ENCODE results near the gene FOXP1. TPM values are rescaled to one million over a fixed set of nuclear protein-coding genes. Genes with fewer than 3 reads are reported as not detected.

Gene FOXP1
- total RNA-seq, 4 donors from 2014 or later, result 86.4 to 107 (median 93.8) TPM

- H3K4me3 ChIP-seq, result no peak overlapping the region
- no peak for DNase-seq (ENCODE audit: low spot score in 2 of 2)
- TF ChIP-seq EP300 (IDR thresholded peaks at IDR 0.05), result no peak
- no peak for TF ChIP-seq POLR2A (IDR thresholded peaks at IDR 0.05)
- no peak for TF ChIP-seq CTCF (IDR thresholded peaks at IDR 0.05)
- WGBS, 2 donors, result 67 to 79% methylated on average over 3 of the region's 3 CpGs
- no peaks in the 10 kb centered on the region for H3K27me3 ChIP-seq
- H3K27ac ChIP-seq, result peak overlapping the region in 1 of 4 donors; percentile 11
- H3K36me3 ChIP-seq, result no peaks in the 10 kb centered on the region
- peaks cover 4 to 62% (median 24%) of the 10 kb centered on the region in 4 donors for H3K4me1 ChIP-seq
- no peaks in the 10 kb centered on the region for H3K9me3 ChIP-seq
Measured at GRCh38 chr3:71104556-71104955, 479.0 kb downstream of the FOXP1 start.

- no peaks in the 10 kb centered on the region for H3K9me3 ChIP-seq
- no peak overlapping the region for H3K4me3 ChIP-seq
- TF ChIP-seq CTCF (IDR thresholded peaks at IDR 0.05), result no peak
- TF ChIP-seq POLR2A (IDR thresholded peaks at IDR 0.05), result no peak
- TF ChIP-seq EP300 (IDR thresholded peaks at IDR 0.05), result no peak
- WGBS, 2 donors, result 72 to 73% methylated on average over 6 of the region's 6 CpGs
- no peak for DNase-seq (ENCODE audit: low spot score in 2 of 2)
- no peaks in the 10 kb centered on the region for H3K36me3 ChIP-seq
- peaks cover 4 to 62% (median 24%) of the 10 kb centered on the region in 4 donors for H3K4me1 ChIP-seq
- no peaks in the 10 kb centered on the region for H3K27me3 ChIP-seq
- H3K27ac ChIP-seq, result peak overlapping the region in 2 of 4 donors; percentile 11 to 12
Measured at GRCh38 chr3:71104121-71104541, 479.4 kb downstream of the FOXP1 start.

- Histone ChIP-seq H3K9me3 (no peaks in the 10 kb centered on the region), H3K27me3 (no peaks in the 10 kb centered on the region), H3K4me1 (peaks cover 4 to 60% (median 24%) of the 10 kb centered on the region in 4 donors), H3K4me3 (no peak overlapping the region), H3K36me3 (no peaks in the 10 kb centered on the region), H3K27ac (peak overlapping the region in 1 of 4 donors; percentile 12)
- peak; percentile 21 to 43 for DNase-seq (ENCODE audit: low spot score in 2 of 2)
- TF ChIP-seq POLR2A (IDR thresholded peaks at IDR 0.05) (no peak), CTCF (IDR thresholded peaks at IDR 0.05) (no peak), EP300 (IDR thresholded peaks at IDR 0.05) (peak in 1 of 2 donors; percentile 27)
- 20 to 23% methylated on average over 9 of the region's 9 CpGs for WGBS, 2 donors
Measured at GRCh38 chr3:71103430-71103921, 480.1 kb downstream of the FOXP1 start.

- 29% methylated on average over 11 of the region's 11 CpGs for WGBS, 2 donors
- TF ChIP-seq POLR2A (IDR thresholded peaks at IDR 0.05) (no peak), CTCF (IDR thresholded peaks at IDR 0.05) (no peak), EP300 (IDR thresholded peaks at IDR 0.05) (no peak)
Measured at GRCh38 chr3:71102111-71102983, 481.2 kb downstream of the FOXP1 start.

GRCh38 chr3:71101626-71102025 is 481.9 kb downstream of the FOXP1 start:
- no peak overlapping the region for H3K4me3 ChIP-seq
- peak overlapping the region in 3 of 4 donors; percentile 20 to 49 (median 44) for H3K27ac ChIP-seq
- no peaks in the 10 kb centered on the region for H3K27me3 ChIP-seq
- no peak for DNase-seq (ENCODE audit: low spot score in 2 of 2)
- H3K36me3 ChIP-seq, result no peaks in the 10 kb centered on the region
- TF ChIP-seq EP300 (IDR thresholded peaks at IDR 0.05) (no peak), POLR2A (IDR thresholded peaks at IDR 0.05) (no peak), CTCF (IDR thresholded peaks at IDR 0.05) (no peak)
- no peaks in the 10 kb centered on the region for H3K9me3 ChIP-seq
- peaks cover 4 to 47% (median 24%) of the 10 kb centered on the region in 4 donors for H3K4me1 ChIP-seq
- WGBS, 2 donors, result 43 to 54% methylated on average over 5 of the region's 5 CpGs

More at GRCh38 chr3:71102111-71102983, 481.2 kb downstream of the FOXP1 start:
- DNase-seq (ENCODE audit: low spot score in 2 of 2), result no peak
- Histone ChIP-seq H3K9me3 (no peaks in the 10 kb centered on the region), H3K4me1 (peaks cover 4 to 48% (median 24%) of the 10 kb centered on the region in 4 donors), H3K27me3 (no peaks in the 10 kb centered on the region), H3K36me3 (no peaks in the 10 kb centered on the region), H3K27ac (peak overlapping the region in 3 of 4 donors; percentile 20 to 49 (median 44)), H3K4me3 (no peak overlapping the region)
